ENCODE data around the gene MEIS1. TPM values are rescaled to one million over a fixed set of nuclear protein-coding genes. Genes with fewer than 3 reads are reported as not detected.

The MEIS1 gene
- total RNA-seq, 1 donor from 2014 or later, result not detected

DNA sequence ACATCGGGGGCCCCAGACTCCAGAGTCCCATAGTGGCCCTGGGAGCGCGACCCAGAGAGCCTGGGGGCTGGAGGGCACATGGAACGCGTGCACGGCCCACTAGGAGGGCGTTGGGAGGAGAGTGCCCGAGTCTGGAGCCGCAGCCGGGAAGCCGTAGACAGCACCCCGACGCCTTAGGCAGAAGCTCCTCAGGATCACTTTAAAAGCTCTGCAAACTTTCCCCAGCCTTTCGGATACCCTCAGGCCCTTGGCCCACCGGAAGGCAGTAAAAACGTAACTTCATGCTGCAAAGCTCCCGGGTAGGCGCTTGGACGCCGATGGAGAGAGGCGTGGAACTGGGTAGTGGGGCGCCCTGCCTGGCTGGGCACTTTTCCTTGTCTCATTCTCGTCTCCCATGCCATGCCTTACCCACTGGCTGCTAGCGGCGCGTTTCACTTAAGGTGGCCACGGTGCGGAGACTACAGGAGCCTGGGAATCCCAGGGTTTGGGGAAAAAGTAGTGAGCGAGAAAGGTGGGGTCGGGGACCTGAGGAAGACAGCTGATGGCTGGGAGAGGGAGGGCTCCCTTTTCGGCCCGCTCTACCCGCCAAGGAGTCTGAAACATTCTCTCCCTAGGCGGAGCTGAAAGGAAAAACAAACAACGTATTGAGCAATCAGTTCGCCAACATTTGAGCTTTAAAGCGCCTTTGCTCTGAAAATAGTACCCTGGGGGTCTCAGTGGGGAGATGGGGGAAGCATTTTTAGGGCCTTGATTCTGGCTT is 141.8 kb downstream of the MEIS1 start:
- Mint-ChIP-seq H3K27me3 (ENCODE audit: low read depth) (peaks cover 65% of the 10 kb centered on the region), H3K4me3 (ENCODE audit: low read depth) (no peak overlapping the region), H3K9me3 (no peaks in the 10 kb centered on the region), H3K4me1 (ENCODE audit: low read depth) (peaks cover 5% of the 10 kb centered on the region), H3K27ac (no peak overlapping the region), H3K36me3 (ENCODE audit: low read depth) (no peaks in the 10 kb centered on the region)
- DNase-seq (ENCODE audit: low spot score), result no peak
- intact Hi-C loops (cut with micrococcal nuclease), result loop anchor here (2.0 kb wide), 1 partner anchor 144 kb away; no protein-coding TSS in a partner anchor

GRCh38 chr2:66577321-66578053 is 142.6 kb downstream of the MEIS1 start:
- no peak for DNase-seq (ENCODE audit: low spot score)
- no peak overlapping the region for H3K4me3 Mint-ChIP-seq (ENCODE audit: low read depth)
- intact Hi-C loops (cut with micrococcal nuclease), result loop anchor here (2.0 kb wide), 1 partner anchor 145 kb away; no protein-coding TSS in a partner anchor
- H3K4me1 Mint-ChIP-seq (ENCODE audit: low read depth), result peaks cover 5% of the 10 kb centered on the region
- no peaks in the 10 kb centered on the region for H3K36me3 Mint-ChIP-seq (ENCODE audit: low read depth)
- H3K27me3 Mint-ChIP-seq (ENCODE audit: low read depth), result peaks cover 60% of the 10 kb centered on the region
- H3K27ac Mint-ChIP-seq, result no peak overlapping the region
- no peaks in the 10 kb centered on the region for H3K9me3 Mint-ChIP-seq

- intact Hi-C loops (cut with micrococcal nuclease), result no loop called here
- peaks cover 5% of the 10 kb centered on the region for H3K4me1 Mint-ChIP-seq (ENCODE audit: low read depth)
- H3K4me3 Mint-ChIP-seq (ENCODE audit: low read depth), result no peak overlapping the region
These were observed 143.2 kb downstream of the MEIS1 start for GRCh38 chr2:66578054-66578686.

DNA sequence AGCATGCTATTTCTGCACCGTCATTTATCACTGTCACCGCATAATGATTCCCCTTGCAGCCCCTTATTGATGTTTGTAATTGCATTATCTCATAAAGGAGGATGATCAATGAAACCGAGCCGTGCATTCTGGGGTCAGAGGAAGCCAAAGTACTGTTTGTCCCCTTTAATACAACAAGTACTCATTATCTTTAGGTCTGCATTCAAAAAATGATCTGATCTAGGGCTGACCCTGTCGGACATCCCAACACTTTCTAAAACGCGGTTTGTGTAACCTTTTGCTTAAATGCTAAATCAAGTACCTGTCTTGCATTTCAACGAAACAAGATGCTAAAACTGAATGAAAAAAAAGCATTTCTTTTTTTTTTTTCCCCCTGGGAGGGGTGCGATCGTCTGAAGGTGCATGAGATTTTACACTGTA is 143.8 kb downstream of the MEIS1 start:
- no peaks in the 10 kb centered on the region for H3K36me3 Mint-ChIP-seq (ENCODE audit: low read depth)
- no peaks in the 10 kb centered on the region for H3K9me3 Mint-ChIP-seq
- no peak for DNase-seq (ENCODE audit: low spot score)
- H3K4me3 Mint-ChIP-seq (ENCODE audit: low read depth), result no peak overlapping the region
- peaks cover 5% of the 10 kb centered on the region for H3K4me1 Mint-ChIP-seq (ENCODE audit: low read depth)
- intact Hi-C loops (cut with micrococcal nuclease), result no loop called here
- no peak overlapping the region for H3K27ac Mint-ChIP-seq
- peaks cover 58% of the 10 kb centered on the region for H3K27me3 Mint-ChIP-seq (ENCODE audit: low read depth)

More at GRCh38 chr2:66578054-66578686, 143.2 kb downstream of the MEIS1 start:
- H3K9me3 Mint-ChIP-seq, result no peaks in the 10 kb centered on the region
- no peak for DNase-seq (ENCODE audit: low spot score)
- no peaks in the 10 kb centered on the region for H3K36me3 Mint-ChIP-seq (ENCODE audit: low read depth)
- H3K27ac Mint-ChIP-seq, result no peak overlapping the region
- H3K27me3 Mint-ChIP-seq (ENCODE audit: low read depth), result peaks cover 60% of the 10 kb centered on the region

- no peaks in the 10 kb centered on the region for H3K9me3 Mint-ChIP-seq
- peaks cover 5% of the 10 kb centered on the region for H3K4me1 Mint-ChIP-seq (ENCODE audit: low read depth)
- no peak overlapping the region for H3K4me3 Mint-ChIP-seq (ENCODE audit: low read depth)
- no peaks in the 10 kb centered on the region for H3K36me3 Mint-ChIP-seq (ENCODE audit: low read depth)
- intact Hi-C loops (cut with micrococcal nuclease), result loop anchor here (5.0 kb wide), 1 partner anchor 1453 kb away; no protein-coding TSS in a partner anchor
- H3K27ac Mint-ChIP-seq, result no peak overlapping the region
- peaks cover 54% of the 10 kb centered on the region for H3K27me3 Mint-ChIP-seq (ENCODE audit: low read depth)
- DNase-seq (ENCODE audit: low spot score), result no peak
These were observed 144.5 kb downstream of the MEIS1 start for GRCh38 chr2:66579186-66580126.

DNA sequence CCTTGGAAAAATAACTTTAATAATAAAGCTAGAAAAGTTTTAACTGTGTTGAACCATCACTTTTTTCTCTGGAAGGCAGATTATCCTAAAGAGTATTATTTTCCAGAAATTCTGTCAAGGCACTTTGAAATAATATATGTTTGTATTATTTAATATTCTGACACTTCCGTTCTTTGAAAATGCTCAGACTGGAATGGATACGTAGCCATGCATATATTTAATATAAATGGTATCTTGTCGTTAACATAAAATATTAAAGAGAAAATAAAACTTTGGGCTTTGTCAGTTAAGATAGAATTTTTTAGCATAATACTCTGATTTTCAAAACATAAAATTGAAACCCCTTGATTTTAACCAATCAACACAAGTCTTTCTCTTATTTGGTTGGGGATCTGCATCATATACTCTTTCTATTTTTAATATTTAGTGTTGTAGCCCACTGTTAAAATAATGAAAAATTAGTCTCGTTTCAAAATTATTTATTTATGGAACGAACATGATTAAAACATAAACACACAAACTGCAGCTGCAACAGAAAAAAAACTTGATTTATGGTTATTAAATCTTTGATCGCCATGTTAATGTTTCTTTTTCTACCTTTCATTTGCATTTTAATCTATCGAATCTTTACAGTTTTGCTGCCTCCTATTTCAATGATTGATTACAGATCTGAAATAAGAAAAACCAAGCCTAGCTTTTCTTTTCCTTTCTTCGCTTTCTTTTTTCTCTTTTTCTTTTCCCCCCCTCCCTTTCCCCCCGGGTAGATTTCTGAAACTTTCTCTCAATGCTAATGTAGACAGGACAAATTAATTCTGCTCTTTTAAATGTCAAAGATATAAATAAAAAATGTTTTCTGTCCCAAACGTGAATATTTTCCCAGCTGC is 145.5 kb downstream of the MEIS1 start:
- peaks cover 2% of the 10 kb centered on the region for H3K4me1 Mint-ChIP-seq (ENCODE audit: low read depth)
- H3K36me3 Mint-ChIP-seq (ENCODE audit: low read depth), result no peaks in the 10 kb centered on the region
- no peak overlapping the region for H3K4me3 Mint-ChIP-seq (ENCODE audit: low read depth)
- no peak overlapping the region for H3K27ac Mint-ChIP-seq
- no peak for DNase-seq (ENCODE audit: low spot score)
- H3K27me3 Mint-ChIP-seq (ENCODE audit: low read depth), result peaks cover 47% of the 10 kb centered on the region
- H3K9me3 Mint-ChIP-seq, result no peaks in the 10 kb centered on the region
- intact Hi-C loops (cut with micrococcal nuclease), result loop anchor here (5.0 kb wide), 1 partner anchor 1452 kb away; no protein-coding TSS in a partner anchor

DNA sequence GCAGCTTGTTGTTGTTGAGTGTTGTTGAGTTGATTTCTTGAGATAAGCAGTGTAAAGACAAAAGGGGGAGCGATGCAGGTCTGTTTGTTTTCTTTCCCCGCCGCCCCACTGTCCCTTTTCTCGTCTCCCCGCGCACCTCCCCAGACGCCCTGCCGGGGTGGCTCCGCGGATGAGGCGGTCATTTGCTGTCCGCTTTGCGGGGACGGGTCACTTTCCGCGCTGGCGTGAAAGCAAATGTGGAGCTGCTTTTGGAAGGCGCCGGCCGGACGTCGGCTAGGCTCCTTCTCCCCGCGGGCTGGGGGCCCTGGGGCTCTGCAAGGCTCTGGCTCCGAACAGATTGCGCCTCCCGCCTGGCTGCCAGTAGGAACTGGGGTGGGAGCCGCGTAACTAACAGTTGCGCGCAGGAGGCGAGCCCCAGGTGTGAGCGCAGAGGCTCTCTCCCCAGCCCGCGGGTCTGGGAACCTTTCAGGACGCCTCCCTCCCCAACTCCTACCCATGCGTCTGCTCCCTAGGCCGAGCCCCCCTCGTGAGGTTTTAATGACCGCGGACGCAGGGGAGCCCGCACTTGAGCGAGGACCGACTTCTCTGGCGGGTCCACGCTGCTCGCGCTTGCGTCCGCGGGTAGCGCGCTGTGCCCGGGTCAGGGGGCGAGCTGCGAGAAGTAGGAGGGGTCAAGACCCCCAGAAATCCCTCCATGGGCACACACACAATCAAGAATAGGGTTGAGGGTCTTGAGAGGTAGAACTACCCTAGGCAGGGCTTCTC is 146.6 kb downstream of the MEIS1 start:
- intact Hi-C loops (cut with micrococcal nuclease), result loop anchor here (2.0 to 5.0 kb wide), 2 partner anchors 147 to 1451 kb away; partner anchors contain the start of gene MEIS1

GRCh38 chr2:66582104-66582986 is 147.4 kb downstream of the MEIS1 start:
- peaks cover 1% of the 10 kb centered on the region for H3K4me1 Mint-ChIP-seq (ENCODE audit: low read depth)
- intact Hi-C loops (cut with micrococcal nuclease), result loop anchor here (2.0 to 5.0 kb wide), 2 partner anchors 148 to 1450 kb away; partner anchors contain the start of gene MEIS1
- no peaks in the 10 kb centered on the region for H3K36me3 Mint-ChIP-seq (ENCODE audit: low read depth)
- DNase-seq (ENCODE audit: low spot score), result no peak
- H3K27me3 Mint-ChIP-seq (ENCODE audit: low read depth), result peaks cover 37% of the 10 kb centered on the region
- no peak overlapping the region for H3K4me3 Mint-ChIP-seq (ENCODE audit: low read depth)
- no peak overlapping the region for H3K27ac Mint-ChIP-seq
- H3K9me3 Mint-ChIP-seq, result no peaks in the 10 kb centered on the region

More for the DNA sequence above, 146.6 kb downstream of the MEIS1 start:
- Mint-ChIP-seq H3K27ac (no peak overlapping the region), H3K4me3 (ENCODE audit: low read depth) (no peak overlapping the region), H3K4me1 (ENCODE audit: low read depth) (peaks cover 1% of the 10 kb centered on the region), H3K27me3 (ENCODE audit: low read depth) (peaks cover 45% of the 10 kb centered on the region), H3K36me3 (ENCODE audit: low read depth) (no peaks in the 10 kb centered on the region), H3K9me3 (no peaks in the 10 kb centered on the region)
- no peak for DNase-seq (ENCODE audit: low spot score)

GRCh38 chr2:66582987-66583880 is 148.3 kb downstream of the MEIS1 start:
- Mint-ChIP-seq H3K27ac (no peak overlapping the region), H3K4me1 (ENCODE audit: low read depth) (peaks cover 1% of the 10 kb centered on the region), H3K4me3 (ENCODE audit: low read depth) (no peak overlapping the region), H3K36me3 (ENCODE audit: low read depth) (no peaks in the 10 kb centered on the region), H3K9me3 (no peaks in the 10 kb centered on the region), H3K27me3 (ENCODE audit: low read depth) (peaks cover 29% of the 10 kb centered on the region)
- DNase-seq (ENCODE audit: low spot score), result no peak
- intact Hi-C loops (cut with micrococcal nuclease), result loop anchor here (2.0 to 5.0 kb wide), 2 partner anchors 148 to 1449 kb away; partner anchors contain the start of gene MEIS1
